ENCODE results near the gene HAAO. TPM values are rescaled to one million over a fixed set of nuclear protein-coding genes. Genes with fewer than 3 reads are reported as not detected.

Gene HAAO
- total RNA-seq, 1 experiment from 2014 or later = 47.5 TPM

- no peak for DNase-seq
- no peaks in the 10 kb centered on the region for H3K36me3 Mint-ChIP-seq (ENCODE audit: insufficient read depth, unreplicated experiment)
- ChIA-PET CTCF (no interaction called here), POLR2A (no interaction called here)
- H3K4me1 Mint-ChIP-seq (ENCODE audit: low read depth, unreplicated experiment) = peaks cover 12% of the 10 kb centered on the region
- no TSS peak for BruUV-seq (replicated peaks)
- no peak overlapping the region for H3K4me3 ChIP-seq (ENCODE audit: low read depth, low read length)
- no peak overlapping the region for H3K4me3 Mint-ChIP-seq (ENCODE audit: unreplicated experiment)
- TF ChIP-seq CTCF (IDR thresholded peaks at IDR 0.05; ENCODE audit: insufficient read depth in 1 of 2, low read depth in 1 of 2, low read length in 1 of 2, severe bottlenecking in 1 of 2, unreplicated experiment in 1 of 2) = no peak
- H3K9me3 Mint-ChIP-seq (ENCODE audit: unreplicated experiment) = no peaks in the 10 kb centered on the region
- H3K27me3 ChIP-seq (replicated peaks; ENCODE audit: control insufficient read depth, insufficient read depth, low read length) = no peaks in the 10 kb centered on the region
- H3K27ac Mint-ChIP-seq (ENCODE audit: unreplicated experiment) = no peak overlapping the region
- H3K9me3 ChIP-seq = no peaks in the 10 kb centered on the region
- intact Hi-C loops (cut with micrococcal nuclease; ENCODE audit: unreplicated experiment) = no loop called here
- no peaks in the 10 kb centered on the region for H3K27me3 Mint-ChIP-seq (ENCODE audit: insufficient read depth, unreplicated experiment)
- H3K36me3 ChIP-seq (ENCODE audit: control insufficient read depth, insufficient read depth, low read length) = no peaks in the 10 kb centered on the region
- peaks cover 9% of the 10 kb centered on the region for H3K4me1 ChIP-seq
These were observed 37.0 kb downstream of the HAAO start for GRCh38 chr2:42755191-42755880.

DNA sequence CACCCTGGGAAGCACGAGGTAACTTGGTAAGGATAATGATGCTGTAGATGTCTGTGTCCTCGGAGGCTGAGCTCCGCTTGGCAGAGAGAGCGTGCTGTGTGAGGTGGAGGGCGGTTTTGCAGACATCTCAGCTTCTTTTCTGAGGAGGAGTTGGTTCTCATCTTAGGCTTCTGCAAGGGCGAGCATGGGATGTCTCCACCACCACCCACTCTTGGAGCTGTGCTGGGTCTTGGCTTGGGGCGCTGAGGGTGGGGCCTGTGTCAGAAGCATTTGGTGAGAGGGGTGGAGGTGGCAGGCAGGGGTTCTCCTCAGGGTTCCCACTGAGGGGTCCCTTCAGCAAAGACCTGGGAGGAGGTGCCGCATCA, 37.6 kb downstream of the HAAO start:
- POLR2A ChIA-PET = no interaction called here
- no peak overlapping the region for H3K27ac Mint-ChIP-seq (ENCODE audit: unreplicated experiment)
- no TSS peak for BruUV-seq (replicated peaks)
- H3K9me3 ChIP-seq = no peaks in the 10 kb centered on the region
- H3K4me1 Mint-ChIP-seq (ENCODE audit: low read depth, unreplicated experiment) = peaks cover 12% of the 10 kb centered on the region
- DNase-seq = no peak
- no peaks in the 10 kb centered on the region for H3K36me3 Mint-ChIP-seq (ENCODE audit: insufficient read depth, unreplicated experiment)
- H3K27me3 ChIP-seq (replicated peaks; ENCODE audit: control insufficient read depth, insufficient read depth, low read length) = no peaks in the 10 kb centered on the region
- no peak for TF ChIP-seq CTCF (IDR thresholded peaks at IDR 0.05; ENCODE audit: insufficient read depth in 1 of 2, low read depth in 1 of 2, low read length in 1 of 2, severe bottlenecking in 1 of 2, unreplicated experiment in 1 of 2)
- peaks cover 9% of the 10 kb centered on the region for H3K4me1 ChIP-seq
- H3K9me3 Mint-ChIP-seq (ENCODE audit: unreplicated experiment) = no peaks in the 10 kb centered on the region
- no peak overlapping the region for H3K4me3 Mint-ChIP-seq (ENCODE audit: unreplicated experiment)
- intact Hi-C loops (cut with micrococcal nuclease; ENCODE audit: unreplicated experiment) = no loop called here
- no peak overlapping the region for H3K4me3 ChIP-seq (ENCODE audit: low read depth, low read length)
- H3K36me3 ChIP-seq (ENCODE audit: control insufficient read depth, insufficient read depth, low read length) = no peaks in the 10 kb centered on the region
- CTCF ChIA-PET = no interaction called here
- H3K27me3 Mint-ChIP-seq (ENCODE audit: insufficient read depth, unreplicated experiment) = no peaks in the 10 kb centered on the region

DNA sequence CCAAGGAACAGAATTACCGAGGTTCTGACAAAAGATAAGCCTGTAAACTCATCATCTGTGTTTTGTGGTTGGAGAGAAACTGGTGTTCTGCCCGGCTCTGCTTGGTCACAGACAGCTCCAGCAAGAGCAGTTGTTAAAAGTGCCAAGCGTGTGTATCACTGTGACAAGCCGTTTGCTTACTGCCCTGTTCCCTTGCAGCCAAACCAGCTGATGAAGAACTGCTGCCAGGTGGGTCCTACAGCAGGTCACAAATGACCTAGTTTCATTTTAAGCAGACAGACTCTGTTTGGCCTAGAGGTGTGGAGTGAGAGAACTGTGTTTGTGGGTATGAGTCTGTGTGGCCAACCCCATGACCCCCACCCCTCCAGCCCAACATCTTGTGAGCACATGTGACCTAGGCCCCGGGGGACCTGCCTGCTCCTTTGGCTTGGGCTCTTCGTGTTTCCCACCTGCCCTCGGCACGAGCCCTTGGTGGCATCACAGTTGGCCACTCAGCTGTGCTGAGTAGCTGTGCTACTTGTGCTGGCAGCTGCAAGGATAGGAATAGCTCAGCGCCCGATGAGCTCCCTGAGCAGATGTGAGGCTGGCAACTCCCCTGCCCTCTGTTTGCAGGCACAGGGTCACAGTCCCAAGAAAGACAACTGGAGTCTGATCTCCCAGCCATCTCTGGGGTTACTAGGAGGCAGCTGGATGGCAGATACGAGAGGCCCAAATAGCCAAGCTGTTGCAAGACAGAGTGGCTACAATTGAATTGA, 38.2 kb downstream of the HAAO start:
- H3K27ac Mint-ChIP-seq (ENCODE audit: unreplicated experiment) = no peak overlapping the region
- H3K4me1 ChIP-seq = peaks cover 9% of the 10 kb centered on the region
- ChIA-PET CTCF (no interaction called here), POLR2A (no interaction called here)
- no peaks in the 10 kb centered on the region for H3K27me3 ChIP-seq (replicated peaks; ENCODE audit: control insufficient read depth, insufficient read depth, low read length)
- BruUV-seq (replicated peaks) = no TSS peak
- no peaks in the 10 kb centered on the region for H3K9me3 Mint-ChIP-seq (ENCODE audit: unreplicated experiment)
- intact Hi-C loops (cut with micrococcal nuclease; ENCODE audit: unreplicated experiment) = no loop called here
- no peak for TF ChIP-seq CTCF (IDR thresholded peaks at IDR 0.05; ENCODE audit: insufficient read depth in 1 of 2, low read depth in 1 of 2, low read length in 1 of 2, severe bottlenecking in 1 of 2, unreplicated experiment in 1 of 2)
- H3K27me3 Mint-ChIP-seq (ENCODE audit: insufficient read depth, unreplicated experiment) = no peaks in the 10 kb centered on the region
- no peaks in the 10 kb centered on the region for H3K9me3 ChIP-seq
- no peak for DNase-seq
- no peak overlapping the region for H3K4me3 Mint-ChIP-seq (ENCODE audit: unreplicated experiment)
- H3K36me3 ChIP-seq (ENCODE audit: control insufficient read depth, insufficient read depth, low read length) = no peaks in the 10 kb centered on the region
- H3K4me3 ChIP-seq (ENCODE audit: low read depth, low read length) = no peak overlapping the region
- H3K4me1 Mint-ChIP-seq (ENCODE audit: low read depth, unreplicated experiment) = peaks cover 12% of the 10 kb centered on the region
- no peaks in the 10 kb centered on the region for H3K36me3 Mint-ChIP-seq (ENCODE audit: insufficient read depth, unreplicated experiment)
